NCI-H2171 (cell line): Measurements from ENCODE around the gene GCN1.

ENCODE experiments used
- DNase-seq: peaks from one replicate; lab custom pipeline; 2025; lab: John Stamatoyannopoulos, UW

Gene GCN1

DNA sequence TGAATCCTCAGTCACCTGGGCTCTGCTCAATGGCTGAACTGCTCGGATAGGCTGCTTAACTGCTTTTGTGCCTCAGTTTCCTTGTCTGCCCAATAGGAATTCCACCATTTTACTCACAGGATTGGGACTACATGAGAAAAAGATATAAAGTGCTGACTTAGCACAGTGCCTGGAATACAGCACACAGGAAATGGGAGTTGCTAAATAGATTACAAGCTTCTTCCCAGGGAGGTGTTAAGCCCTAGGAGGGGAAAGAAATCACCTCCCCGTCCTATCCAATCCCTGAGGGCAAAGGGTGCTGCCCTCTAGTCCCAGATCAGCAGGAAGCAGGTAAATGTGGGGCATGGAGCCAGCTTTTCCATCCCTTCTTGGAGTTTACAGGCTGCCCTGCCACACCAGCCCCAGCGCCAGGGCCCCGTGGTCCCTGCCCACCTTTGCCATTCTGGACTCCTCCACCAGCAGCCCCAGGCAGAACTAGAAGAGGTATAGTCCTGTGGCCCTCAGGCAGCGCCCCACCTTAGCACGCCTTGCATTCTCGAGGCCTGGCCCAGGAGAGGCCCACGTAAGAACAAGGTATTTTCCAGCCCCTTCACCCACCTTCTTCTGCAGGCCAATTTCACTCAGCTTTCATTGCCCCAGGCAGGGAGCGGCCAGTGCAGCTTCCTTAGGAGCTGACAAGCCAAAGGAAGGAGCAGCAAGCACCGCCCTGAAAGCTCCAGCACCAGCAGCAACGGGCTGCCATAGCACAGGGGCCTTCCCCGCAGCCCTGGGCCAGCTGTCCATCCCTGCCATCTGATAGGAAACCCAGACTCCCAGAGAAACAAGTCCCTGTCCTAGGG is 35.2 kb upstream of the GCN1 start:
- DNase-seq: no peak

DNA sequence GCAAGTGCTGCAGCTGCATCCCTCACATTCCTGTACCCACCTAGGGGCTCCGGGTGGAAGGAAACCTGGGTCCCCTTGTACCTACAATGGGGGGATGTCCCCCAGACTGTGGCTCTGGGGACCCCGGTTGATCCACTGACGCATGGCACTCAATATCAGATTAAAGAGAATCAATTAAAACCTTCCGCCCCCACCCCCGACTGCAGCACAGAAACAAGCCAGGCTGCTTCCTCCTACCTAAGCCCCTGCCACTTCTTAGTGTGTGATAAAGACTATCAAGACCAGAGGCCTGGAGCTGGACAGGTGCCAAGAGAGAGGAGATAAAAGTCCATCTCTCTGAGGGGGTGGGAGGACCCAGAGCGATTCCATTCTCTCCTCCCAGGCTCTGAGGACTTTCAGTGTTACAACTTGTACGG is 34.6 kb upstream of the GCN1 start:
- no peak for DNase-seq

DNA sequence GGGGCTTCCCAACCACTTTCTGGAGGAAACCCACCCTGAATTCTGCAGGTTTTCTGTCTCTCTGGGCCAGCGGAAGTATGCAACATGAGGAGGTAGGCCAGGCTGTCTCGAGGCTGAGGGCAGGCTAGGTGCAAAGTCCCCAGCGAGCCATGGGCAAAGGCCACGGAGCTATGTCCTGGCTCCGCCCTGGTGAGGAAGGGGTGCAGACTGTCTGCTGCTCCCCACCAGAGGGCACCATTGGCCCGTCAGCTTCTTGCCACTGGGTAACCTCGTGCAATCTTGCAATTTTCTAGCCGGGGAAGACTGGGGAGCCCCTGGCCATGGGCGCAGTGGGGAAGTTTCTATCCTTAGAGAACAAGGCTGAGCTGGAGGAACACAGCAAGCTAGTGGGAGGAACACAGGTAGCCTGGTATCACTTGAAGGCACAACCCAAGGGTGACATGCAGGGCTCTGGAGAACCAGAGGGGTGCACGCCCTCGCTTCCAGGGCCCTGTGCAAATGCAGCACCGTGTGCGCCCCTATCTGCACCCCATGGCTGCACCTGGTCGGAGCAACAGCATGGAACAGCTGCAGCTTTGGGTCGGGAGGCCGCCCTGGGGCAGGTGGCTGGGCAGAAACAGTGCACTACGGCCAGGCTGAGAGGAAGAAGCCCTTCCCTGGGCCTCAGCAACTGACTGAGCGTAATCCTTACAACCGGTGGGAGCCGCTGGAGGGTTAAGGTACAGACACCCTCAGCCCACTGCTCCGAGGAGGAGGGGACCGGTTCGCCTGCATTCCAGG is 34.0 kb upstream of the GCN1 start:
- peak; percentile 70 for DNase-seq

DNA sequence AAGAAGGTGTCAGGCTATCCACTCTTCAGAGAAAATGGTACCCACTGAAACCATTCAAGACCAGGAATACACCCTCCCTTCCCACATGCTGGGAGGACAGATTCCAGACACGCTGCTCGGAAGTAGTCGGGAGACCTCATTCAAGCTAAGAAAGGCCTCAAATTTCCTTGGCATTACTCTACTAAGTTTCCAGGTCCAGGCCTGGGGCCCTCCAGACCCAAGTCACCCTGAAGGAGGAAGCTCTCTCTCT is 33.5 kb upstream of the GCN1 start:
- no peak for DNase-seq

DNA sequence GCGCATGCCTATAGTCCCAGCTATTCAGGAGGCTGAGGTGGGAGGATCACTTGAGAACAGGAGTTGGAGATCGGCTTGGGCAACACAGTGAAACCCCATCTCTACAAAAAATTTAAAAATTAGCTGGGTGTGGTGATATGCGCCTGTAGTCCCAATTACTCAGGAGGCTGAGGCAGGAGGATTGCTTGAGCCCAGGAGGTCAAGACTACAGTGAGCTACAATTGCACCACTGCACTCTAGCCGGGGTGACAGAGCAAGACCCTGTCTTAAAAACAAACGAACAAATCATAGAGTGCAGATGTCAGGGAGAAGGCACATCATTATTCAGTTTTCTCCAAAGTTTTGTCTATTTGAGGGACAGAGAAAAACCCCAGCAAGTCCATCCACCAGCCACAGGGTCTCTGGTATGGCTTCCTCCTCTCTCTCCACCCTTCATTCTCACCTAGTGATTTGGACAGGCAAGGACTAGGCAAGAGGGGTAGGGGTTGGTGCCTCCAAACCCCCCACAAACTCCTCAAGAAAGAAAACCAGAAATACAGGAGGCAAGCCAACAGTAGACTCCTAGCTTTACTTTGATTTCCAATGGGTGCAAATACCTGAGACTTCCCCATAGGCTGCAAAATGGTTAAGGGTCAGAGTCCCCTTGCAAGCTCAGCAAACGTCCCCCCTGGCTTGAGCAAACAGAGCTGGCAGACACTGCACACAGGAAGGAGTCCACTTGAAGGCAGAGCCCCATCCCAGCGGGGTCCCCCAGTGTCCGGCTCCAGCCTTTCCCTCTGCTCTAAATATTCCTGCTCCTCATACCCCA is 32.9 kb upstream of the GCN1 start:
- no peak for DNase-seq

DNA sequence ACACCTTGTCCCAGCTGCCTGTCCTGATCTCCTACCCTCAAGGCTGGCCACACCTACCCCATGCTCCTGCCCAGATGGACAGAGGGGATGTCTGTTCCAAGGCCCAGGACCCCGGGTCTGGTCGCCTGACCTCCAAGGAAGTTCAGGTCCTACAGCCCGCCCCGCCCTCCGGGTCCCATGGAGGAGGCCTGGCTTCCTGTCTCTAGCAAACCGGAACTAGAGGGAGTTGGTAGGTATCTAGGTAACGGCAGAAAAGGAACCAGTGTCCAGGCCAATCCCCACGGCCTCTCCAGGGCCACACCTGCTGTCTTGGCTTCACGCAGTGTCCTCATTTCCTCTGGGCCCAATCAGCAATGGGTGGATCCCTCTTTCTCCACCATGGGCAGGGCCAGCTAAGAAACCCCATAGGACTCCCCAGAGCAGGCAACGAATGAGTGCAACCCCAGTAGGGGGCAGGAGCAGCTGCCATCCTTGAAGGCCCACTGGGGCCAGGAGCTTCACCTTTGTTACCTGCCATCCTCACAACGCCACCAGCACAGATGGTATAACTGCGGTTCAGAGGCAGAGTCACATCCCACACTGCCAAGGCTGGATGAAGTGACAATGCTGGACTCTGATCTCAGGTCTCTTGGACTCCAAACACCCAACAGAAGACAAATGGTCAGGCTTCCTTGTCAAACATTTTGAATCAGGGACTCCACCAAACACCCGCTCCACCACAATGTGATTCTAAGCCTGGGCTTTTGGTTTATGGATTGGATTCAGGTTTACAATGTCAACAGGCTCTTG is 31.5 kb upstream of the GCN1 start:
- DNase-seq: no peak

DNA sequence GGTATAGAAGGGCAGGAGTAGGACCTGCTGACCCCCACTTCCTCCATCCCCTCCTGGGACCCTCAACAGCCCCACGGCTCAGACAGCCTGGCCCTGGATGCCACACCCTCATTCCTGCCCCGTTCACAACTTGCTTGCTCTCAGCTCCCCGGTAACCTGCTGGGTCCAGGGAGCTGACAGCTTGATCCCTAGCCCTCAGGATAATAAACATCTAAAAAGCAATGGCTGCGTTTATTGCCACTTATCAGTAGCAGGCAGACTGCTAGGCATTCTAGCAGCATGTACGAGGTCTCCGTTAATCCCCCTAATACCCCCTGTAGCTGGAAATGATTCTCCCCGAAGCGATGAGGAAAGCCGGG is 30.7 kb upstream of the GCN1 start:
- DNase-seq: no peak

DNA sequence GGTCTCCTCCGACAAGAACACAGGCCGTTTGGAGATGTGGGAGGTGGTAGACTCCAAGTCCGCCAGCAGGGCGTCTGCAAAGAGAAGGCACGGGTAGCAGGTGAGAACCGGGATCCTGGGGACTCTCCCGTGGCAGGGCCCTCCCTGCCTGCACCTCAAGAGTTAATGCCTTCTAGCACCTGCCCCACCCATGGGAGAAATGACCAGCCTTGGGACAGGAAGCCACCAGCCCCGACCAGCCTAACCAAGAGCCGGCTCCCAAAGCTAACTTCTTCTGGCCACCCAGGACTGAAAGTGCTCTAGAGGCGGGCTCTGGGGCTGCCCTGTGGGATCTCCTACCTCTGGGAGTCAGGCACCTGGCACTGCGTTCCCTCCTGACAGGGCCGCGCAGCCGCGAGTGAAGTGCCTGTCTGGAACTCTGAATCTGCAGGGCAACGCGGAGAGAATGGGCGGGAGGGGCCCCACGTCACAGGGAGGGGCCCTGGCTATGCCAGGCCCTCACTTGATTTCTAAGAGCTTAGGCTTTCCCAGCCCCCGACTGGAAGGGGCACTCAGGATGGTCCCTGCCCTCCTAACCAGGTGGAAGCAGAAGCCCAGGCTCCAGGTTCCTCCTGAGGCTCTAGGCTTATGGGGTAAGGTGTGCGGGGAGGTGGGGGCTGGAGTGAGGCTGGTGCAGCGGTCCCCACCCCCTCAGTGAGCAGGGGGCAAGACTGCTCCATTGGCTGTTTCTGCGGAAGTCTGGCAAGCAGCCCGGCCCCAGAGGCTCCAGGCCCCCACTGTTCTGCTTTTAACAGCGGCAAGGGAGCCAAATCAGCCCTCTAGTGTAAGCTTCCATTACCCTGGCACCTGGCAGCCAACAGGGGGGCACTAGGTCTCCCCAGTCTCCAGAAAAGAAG is 30.0 kb upstream of the GCN1 start:
- DNase-seq: peak; percentile 79

DNA sequence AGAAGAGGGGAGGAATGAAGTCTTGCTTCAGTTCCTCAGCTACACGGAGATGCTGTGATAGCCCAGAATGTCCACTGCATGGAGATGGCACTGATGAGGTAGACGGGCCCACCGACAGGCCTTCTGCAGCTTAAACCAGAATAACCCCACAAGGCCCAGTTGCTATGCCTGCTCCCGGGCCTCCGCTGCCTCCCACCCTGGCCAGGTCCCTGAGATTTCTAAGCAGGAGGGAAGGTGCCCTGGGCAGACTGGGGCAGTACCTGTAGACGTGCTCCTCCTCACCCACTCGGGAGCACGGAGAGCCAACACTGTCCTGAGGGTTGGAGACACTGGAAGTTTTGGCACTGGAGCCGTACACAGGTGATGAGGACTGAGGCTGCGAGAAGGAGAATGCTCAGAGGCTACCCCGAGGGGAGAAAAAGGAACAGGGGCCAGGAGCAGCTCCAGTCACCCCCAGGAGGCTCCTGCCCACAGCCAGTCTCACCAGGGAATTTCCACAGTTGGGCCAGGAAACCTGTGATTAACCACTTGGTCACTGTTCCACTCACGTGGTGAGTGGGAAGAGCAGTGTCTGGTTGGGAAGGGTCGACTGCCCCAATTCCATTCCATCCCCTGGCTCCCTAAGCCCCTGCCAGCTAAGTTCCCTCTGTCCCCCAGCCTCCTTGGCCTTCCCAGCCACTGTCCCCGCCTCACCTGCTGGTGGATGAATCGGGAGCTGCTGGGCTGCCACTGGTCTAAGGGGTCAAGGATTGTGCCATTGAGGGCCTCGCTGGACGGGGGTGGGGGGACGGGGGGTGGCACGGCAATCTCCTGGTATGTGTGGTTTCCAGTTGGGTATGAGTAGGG is 29.2 kb upstream of the GCN1 start:
- no peak for DNase-seq

DNA sequence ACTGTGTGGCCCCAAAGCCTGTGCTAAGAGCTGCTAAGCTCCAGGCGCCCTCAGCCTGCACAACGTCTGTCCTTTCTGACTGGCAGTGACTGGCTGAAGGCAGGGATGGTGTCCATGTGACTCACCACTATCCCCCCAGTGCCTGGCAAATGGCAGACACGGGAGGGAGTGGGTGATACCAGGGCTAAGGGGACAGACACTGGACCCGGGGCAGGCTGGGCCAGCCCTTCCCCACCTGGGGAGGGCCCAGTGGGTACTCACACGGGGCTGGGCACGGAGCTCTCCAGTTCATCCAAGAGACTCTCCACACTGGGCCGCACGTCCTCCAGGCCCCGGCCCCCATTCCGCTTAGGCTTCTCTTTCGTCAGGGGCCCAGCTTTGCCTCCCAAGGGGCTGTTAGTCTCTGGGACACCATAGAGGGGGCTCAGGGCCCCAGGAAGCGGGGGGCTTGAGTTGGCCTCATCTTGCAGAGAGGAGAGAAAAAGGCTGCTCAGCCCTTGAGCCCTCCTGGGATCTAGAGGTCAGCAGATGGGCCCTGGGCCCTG is 27.8 kb upstream of the GCN1 start:
- DNase-seq: no peak

DNA sequence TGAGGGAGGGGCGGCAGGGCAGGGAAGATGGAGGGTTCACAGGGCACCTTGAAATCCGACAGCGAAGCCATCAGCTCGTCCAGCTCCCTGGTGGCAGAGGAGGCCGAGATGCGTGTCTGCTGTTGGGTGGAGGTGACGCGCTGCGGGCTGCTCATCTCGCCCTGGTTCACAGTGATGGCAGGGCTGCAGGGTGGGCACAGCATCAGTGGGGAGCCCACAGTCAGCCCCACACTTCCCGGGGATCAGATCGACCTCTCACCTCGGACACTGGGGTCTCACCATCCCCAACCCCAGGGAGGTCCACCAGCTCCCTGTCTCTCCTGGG is 27.0 kb upstream of the GCN1 start:
- no peak for DNase-seq

DNA sequence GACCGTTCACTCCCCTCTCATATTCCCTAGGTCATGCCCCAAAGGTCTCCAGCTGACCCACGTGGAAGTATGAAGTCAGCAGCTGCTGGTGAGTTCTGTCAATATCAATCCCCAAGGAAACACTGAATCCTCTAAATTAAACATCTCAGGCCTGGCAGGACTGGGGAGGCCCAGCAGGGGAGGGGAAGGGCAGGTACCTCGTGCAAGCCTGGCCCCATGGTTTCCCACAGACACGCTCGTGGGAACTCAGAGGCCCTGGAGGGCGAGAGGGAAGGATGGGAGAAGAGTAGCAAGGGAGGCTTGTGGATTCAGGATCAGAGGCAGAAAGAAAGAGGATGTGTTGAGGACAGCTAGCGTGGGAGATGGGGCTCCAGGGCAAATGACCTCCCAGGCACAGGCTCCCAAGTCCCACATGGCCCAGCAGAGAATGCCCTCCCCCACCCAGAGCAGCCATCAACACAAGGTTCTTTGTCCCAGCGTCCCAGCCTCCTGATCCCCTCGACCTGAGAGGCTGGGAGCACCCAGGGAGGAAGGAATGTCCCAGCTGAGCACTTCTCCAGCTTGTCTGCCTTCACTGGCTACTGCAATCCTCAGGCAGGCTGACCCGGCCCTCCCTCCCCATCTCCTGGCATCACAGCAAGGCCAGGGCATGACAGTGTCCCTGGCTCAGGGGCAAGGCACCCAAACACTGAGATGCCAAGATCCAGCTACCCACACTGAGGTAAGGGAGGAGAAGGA is 26.5 kb upstream of the GCN1 start:
- no peak for DNase-seq

DNA sequence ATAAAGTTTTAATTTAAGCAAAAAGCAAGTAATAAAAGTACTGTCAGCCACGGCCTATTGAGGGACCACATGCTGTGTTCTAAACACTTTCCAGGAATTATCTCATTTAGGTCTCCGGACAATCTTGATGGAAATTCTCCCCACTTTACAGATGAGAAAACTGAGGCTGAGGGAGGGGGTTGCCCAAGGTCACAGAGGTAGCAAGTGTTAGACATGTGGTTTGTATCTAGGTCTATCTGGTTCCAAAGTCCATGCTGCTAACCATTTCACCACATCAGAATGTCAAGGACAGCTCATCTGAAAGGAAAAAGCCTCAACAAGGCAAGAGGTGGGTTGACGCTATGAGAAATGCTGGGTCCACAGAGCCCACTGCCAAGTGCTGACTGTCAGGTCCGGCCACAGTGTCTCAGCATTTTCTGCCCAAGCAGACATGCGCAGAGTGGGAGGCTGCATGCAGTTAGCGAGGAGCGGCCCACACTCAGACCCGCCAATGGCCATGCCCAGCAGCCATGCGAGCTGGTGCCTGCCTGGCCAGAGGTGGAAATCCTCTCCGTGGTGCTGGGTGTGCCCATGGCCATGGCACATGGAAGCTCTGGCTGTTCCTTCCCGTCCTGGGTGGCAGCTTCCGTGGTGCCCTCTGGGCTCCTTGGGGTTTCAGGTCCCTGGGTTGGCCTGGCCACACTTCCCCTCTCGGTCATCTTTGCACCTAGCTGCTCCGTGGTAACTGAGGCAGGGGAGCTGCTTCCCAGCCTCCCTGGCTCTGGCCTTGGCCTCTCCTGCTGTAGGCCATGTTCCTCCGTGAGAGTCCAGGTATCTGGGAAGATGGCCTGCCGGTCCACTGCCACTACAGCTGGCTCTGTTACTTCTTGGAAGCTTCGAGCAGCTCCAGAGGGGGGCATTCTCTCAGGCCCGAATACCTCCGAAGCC is 24.4 kb upstream of the GCN1 start:
- DNase-seq: no peak

DNA sequence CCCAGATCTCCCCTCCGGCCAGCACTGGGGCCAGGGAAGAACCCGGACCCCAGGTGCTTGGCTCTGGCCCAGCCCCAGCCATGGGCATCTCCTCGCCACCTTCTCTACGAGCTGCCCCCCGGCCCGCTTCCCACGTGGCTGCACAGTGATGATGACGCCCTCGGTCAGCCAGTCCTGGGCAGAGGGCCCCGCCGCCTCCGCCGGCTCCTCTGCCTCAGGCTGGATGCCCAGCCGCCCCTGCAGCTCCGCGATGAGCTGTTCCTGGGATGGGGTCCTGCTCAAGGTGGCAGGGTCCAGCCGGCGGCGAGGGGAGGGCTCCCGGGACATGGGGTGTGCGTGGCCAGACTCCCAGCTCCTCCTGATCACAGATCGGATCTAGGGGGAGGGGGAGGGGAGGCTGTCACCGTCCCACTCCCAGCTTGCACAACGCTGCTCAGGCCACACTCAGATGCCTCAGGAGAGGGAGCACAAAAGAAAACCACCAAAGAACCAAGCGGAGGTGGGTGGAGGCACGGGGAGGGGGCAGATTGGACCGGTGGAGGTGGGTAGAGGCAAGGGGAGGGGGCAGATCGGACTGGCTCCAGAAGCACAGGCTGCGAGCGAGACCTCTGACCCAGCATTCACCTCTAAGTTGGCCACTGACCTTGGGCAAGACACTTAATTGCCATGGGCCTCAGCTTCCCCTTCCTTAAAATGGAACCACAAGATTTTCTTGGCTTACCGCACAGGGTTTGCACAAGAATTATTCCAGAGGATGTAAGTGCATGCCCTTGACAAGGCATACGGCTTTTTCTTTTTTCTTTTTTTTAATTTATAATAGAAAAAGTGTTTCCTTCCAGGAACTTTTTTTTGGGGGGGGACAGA is 22.5 kb upstream of the GCN1 start:
- DNase-seq: no peak

DNA sequence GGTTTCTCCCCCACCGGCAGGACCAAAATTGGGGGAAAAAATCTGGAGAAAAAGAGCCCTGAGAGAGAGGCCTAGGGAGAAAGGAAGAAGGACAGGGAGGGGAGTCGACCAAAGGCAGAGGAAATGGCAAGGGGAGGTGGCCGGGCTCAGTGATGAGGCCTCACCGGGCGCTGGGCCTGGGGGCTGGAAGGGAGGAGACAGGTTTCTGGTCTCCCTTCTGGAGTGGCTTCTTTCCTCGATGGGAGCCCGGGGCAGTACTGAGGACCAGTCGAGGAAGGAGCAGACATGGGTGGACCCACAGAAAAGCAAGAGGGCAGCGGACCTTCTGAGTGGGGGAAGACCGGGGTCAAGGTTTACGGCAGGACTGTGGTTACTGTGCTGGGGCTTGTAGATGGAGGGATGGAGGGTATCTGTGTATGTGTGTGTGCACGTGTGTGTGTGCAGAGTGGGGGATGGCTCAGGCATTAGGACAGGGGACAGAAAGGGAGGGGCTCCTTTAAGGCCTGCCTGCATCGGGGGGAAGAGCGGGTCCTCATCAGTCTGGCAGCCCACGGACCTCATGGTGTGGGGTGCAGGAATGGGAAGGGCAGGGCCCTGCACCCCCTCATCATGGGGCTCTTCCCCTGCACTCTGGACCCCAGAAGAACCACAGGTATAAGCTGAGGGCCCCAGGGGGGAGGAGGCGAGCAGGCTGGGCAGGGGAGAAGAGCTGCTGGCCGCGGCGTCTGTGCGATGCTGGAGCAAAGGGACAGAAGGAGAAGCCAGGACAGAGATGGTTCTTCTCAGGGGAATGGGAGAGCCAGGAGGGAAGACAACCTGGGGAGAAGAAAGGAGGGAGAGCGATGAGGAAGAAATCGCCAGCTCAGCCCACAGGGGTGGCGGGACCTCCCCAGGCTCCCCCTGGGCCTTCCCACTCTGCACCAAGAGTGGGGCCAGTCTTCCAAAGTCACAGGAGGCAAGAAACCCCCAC is 21.5 kb upstream of the GCN1 start:
- DNase-seq: no peak

DNA sequence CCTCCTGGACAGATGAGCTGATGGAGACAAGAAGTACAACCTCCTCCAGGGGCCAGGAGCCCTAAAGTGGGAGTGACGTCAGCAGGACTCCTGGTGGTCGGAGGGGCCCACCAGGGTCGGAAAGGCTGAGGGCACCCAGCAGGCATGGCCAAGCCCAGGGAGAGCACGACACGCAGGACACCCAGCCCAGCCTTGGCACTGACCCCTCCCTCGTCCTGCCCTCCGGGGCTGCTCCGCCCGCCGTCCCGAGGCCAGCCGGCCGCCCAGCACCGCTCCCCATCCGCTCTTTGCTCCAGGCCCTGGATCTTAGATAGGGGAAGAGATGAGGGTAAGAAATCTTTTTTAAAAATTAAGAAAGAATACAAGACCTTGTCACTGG is 20.8 kb upstream of the GCN1 start:
- no peak for DNase-seq
